IPS-18a (cell line): Measurements from ENCODE around the gene TMEM108.

Experiments used
- H3K27ac ChIP-seq: one replicate; pipeline ENCODE4 v1.5.1; 2013; ENCODE audit warnings: low read length
- H3K27me3 ChIP-seq: one replicate; pipeline ENCODE4 v1.6.1; 2013; ENCODE audit warnings: mild to moderate bottlenecking, low read length; ENCODE audit not compliant: control insufficient read depth, insufficient read depth
- H3K36me3 ChIP-seq: one replicate; pipeline ENCODE4 v1.6.1; 2013; ENCODE audit warnings: low read depth, low read length; ENCODE audit not compliant: control insufficient read depth
- H3K4me1 ChIP-seq: one replicate; pipeline ENCODE4 v1.6.1; 2013; ENCODE audit warnings: low read depth, low read length; ENCODE audit not compliant: control insufficient read depth
- H3K4me3 ChIP-seq: one replicate; pipeline ENCODE4 v1.5.1; 2013; ENCODE audit warnings: low read length
- H3K9ac ChIP-seq: one replicate; pipeline ENCODE4 v1.6.1; 2013; ENCODE audit warnings: mild to moderate bottlenecking, low read length, moderate library complexity
- H3K9me3 ChIP-seq: one replicate; pipeline ENCODE4 v1.6.1; 2013; ENCODE audit warnings: low read depth, low read length; ENCODE audit not compliant: control insufficient read depth

The TMEM108 gene

GRCh38 chr3:133123636-133124035 lies 85.4 kb downstream of the TMEM108 start:
- no peak overlapping the region for H3K27ac ChIP-seq
- H3K4me3 ChIP-seq = no peak overlapping the region
- H3K36me3 ChIP-seq = no peaks in the 10 kb centered on the region
- no peaks in the 10 kb centered on the region for H3K9me3 ChIP-seq
- H3K27me3 ChIP-seq = no peaks in the 10 kb centered on the region
- no peaks in the 10 kb centered on the region for H3K4me1 ChIP-seq
- H3K9ac ChIP-seq = no peak overlapping the region

GRCh38 chr3:133124511-133124910 lies 86.3 kb downstream of the TMEM108 start:
- H3K9ac ChIP-seq = no peak overlapping the region
- H3K4me3 ChIP-seq = no peak overlapping the region
- H3K9me3 ChIP-seq = no peaks in the 10 kb centered on the region
- H3K4me1 ChIP-seq = no peaks in the 10 kb centered on the region
- no peaks in the 10 kb centered on the region for H3K36me3 ChIP-seq
- no peak overlapping the region for H3K27ac ChIP-seq
- no peaks in the 10 kb centered on the region for H3K27me3 ChIP-seq

GRCh38 chr3:133125171-133125570 lies 87.0 kb downstream of the TMEM108 start:
- Histone ChIP-seq H3K9me3 (no peaks in the 10 kb centered on the region), H3K4me1 (no peaks in the 10 kb centered on the region), H3K9ac (no peak overlapping the region), H3K4me3 (no peak overlapping the region), H3K27me3 (no peaks in the 10 kb centered on the region), H3K27ac (no peak overlapping the region), H3K36me3 (no peaks in the 10 kb centered on the region)

GRCh38 chr3:133125802-133126201 lies 87.6 kb downstream of the TMEM108 start:
- Histone ChIP-seq H3K27ac (no peak overlapping the region), H3K36me3 (no peaks in the 10 kb centered on the region), H3K4me3 (no peak overlapping the region), H3K27me3 (no peaks in the 10 kb centered on the region), H3K9me3 (no peaks in the 10 kb centered on the region), H3K4me1 (no peaks in the 10 kb centered on the region), H3K9ac (no peak overlapping the region)

GRCh38 chr3:133127381-133127780 lies 89.2 kb downstream of the TMEM108 start:
- Histone ChIP-seq H3K27ac (no peak overlapping the region), H3K4me1 (no peaks in the 10 kb centered on the region), H3K9me3 (no peaks in the 10 kb centered on the region), H3K9ac (no peak overlapping the region), H3K27me3 (no peaks in the 10 kb centered on the region), H3K4me3 (no peak overlapping the region), H3K36me3 (no peaks in the 10 kb centered on the region)

GRCh38 chr3:133130168-133130567 lies 92.0 kb downstream of the TMEM108 start:
- H3K36me3 ChIP-seq = no peaks in the 10 kb centered on the region
- H3K4me3 ChIP-seq = no peak overlapping the region
- no peak overlapping the region for H3K27ac ChIP-seq
- peaks cover 7% of the 10 kb centered on the region for H3K4me1 ChIP-seq
- H3K9ac ChIP-seq = no peak overlapping the region
- H3K27me3 ChIP-seq = no peaks in the 10 kb centered on the region
- no peaks in the 10 kb centered on the region for H3K9me3 ChIP-seq

GRCh38 chr3:133135306-133135705 lies 97.1 kb downstream of the TMEM108 start:
- Histone ChIP-seq H3K4me3 (no peak overlapping the region), H3K4me1 (peaks cover 24% of the 10 kb centered on the region), H3K36me3 (no peaks in the 10 kb centered on the region), H3K9ac (no peak overlapping the region), H3K9me3 (no peaks in the 10 kb centered on the region), H3K27ac (no peak overlapping the region), H3K27me3 (no peaks in the 10 kb centered on the region)

GRCh38 chr3:133136114-133137041 lies 98.2 kb downstream of the TMEM108 start:
- no peaks in the 10 kb centered on the region for H3K27me3 ChIP-seq
- no peaks in the 10 kb centered on the region for H3K36me3 ChIP-seq
- H3K4me1 ChIP-seq = peaks cover 24% of the 10 kb centered on the region
- no peak overlapping the region for H3K27ac ChIP-seq
- no peaks in the 10 kb centered on the region for H3K9me3 ChIP-seq
- no peak overlapping the region for H3K4me3 ChIP-seq
- no peak overlapping the region for H3K9ac ChIP-seq

- Histone ChIP-seq H3K9ac (no peak overlapping the region), H3K9me3 (no peaks in the 10 kb centered on the region), H3K27ac (no peak overlapping the region), H3K36me3 (no peaks in the 10 kb centered on the region), H3K4me1 (peaks cover 24% of the 10 kb centered on the region), H3K4me3 (no peak overlapping the region), H3K27me3 (no peaks in the 10 kb centered on the region)
Measured at GRCh38 chr3:133137042-133137996, 99.1 kb downstream of the TMEM108 start.

- no peak overlapping the region for H3K27ac ChIP-seq
- no peak overlapping the region for H3K9ac ChIP-seq
- H3K27me3 ChIP-seq = no peaks in the 10 kb centered on the region
- H3K4me3 ChIP-seq = no peak overlapping the region
- H3K9me3 ChIP-seq = no peaks in the 10 kb centered on the region
- H3K4me1 ChIP-seq = peaks cover 24% of the 10 kb centered on the region
- no peaks in the 10 kb centered on the region for H3K36me3 ChIP-seq
Measured at GRCh38 chr3:133138017-133138416, 99.8 kb downstream of the TMEM108 start.

GRCh38 chr3:133152056-133152455 lies 113.9 kb downstream of the TMEM108 start:
- no peak overlapping the region for H3K4me3 ChIP-seq
- no peaks in the 10 kb centered on the region for H3K36me3 ChIP-seq
- no peak overlapping the region for H3K27ac ChIP-seq
- no peaks in the 10 kb centered on the region for H3K27me3 ChIP-seq
- H3K9me3 ChIP-seq = no peaks in the 10 kb centered on the region
- H3K9ac ChIP-seq = no peak overlapping the region
- no peaks in the 10 kb centered on the region for H3K4me1 ChIP-seq
